ENCODE data around the gene ZNF445. TPM values are rescaled to one million over a fixed set of nuclear protein-coding genes. Genes with fewer than 3 reads are reported as not detected.
"Not testable (repeated sequence)": the region's sequence is repeated elsewhere in the genome, so short reads cannot be mapped to it uniquely, and the experiment has no call there.

The ZNF445 gene
- total RNA-seq, 1 donor from 2014 or later: 19.8 TPM

GRCh38 chr3:44402548-44402947 is 74.9 kb downstream of the ZNF445 start:
- no peak for ATAC-seq
- intact Hi-C loops (cut with DNase I): no loop called here

GRCh38 chr3:44400771-44401170 is 76.7 kb downstream of the ZNF445 start:
- ATAC-seq (no peak), DNase-seq (no peak)
- H3K27ac ChIP-seq: no peak overlapping the region
- H3K9me3 ChIP-seq: no peaks in the 10 kb centered on the region
- intact Hi-C loops (cut with DNase I): no loop called here
- no peaks in the 10 kb centered on the region for H3K27me3 ChIP-seq
- no peak for TF ChIP-seq CTCF (IDR thresholded peaks at IDR 0.05)
- H3K4me3 ChIP-seq: no peak overlapping the region
- no peaks in the 10 kb centered on the region for H3K4me1 ChIP-seq
- H3K36me3 ChIP-seq: peaks cover 24% of the 10 kb centered on the region

More at GRCh38 chr3:44402548-44402947, 74.9 kb downstream of the ZNF445 start:
- Histone ChIP-seq H3K4me3 (no peak overlapping the region), H3K36me3 (peaks cover 20% of the 10 kb centered on the region), H3K4me1 (no peaks in the 10 kb centered on the region), H3K27me3 (no peaks in the 10 kb centered on the region), H3K27ac (no peak overlapping the region), H3K9me3 (no peaks in the 10 kb centered on the region)
- no peak for TF ChIP-seq CTCF (IDR thresholded peaks at IDR 0.05)
- DNase-seq: no peak

GRCh38 chr3:44398853-44399252 is 78.6 kb downstream of the ZNF445 start:
- intact Hi-C loops (cut with DNase I): no loop called here
- no peak for ATAC-seq
- H3K27me3 ChIP-seq: no peaks in the 10 kb centered on the region

GRCh38 chr3:44398271-44398670 is 79.2 kb downstream of the ZNF445 start:
- H3K27me3 ChIP-seq; H3K27ac ChIP-seq; ATAC-seq; H3K4me1 ChIP-seq; H3K4me3 ChIP-seq; intact Hi-C loops (cut with DNase I); DNase-seq; H3K9me3 ChIP-seq: not testable (repeated sequence)
- peaks cover 30% of the 10 kb centered on the region for H3K36me3 ChIP-seq

More at GRCh38 chr3:44398853-44399252, 78.6 kb downstream of the ZNF445 start:
- Histone ChIP-seq H3K27ac (no peak overlapping the region), H3K36me3 (peaks cover 30% of the 10 kb centered on the region), H3K4me1 (no peaks in the 10 kb centered on the region), H3K4me3 (no peak overlapping the region), H3K9me3 (no peaks in the 10 kb centered on the region)
- DNase-seq: no peak
- TF ChIP-seq CTCF (IDR thresholded peaks at IDR 0.05): no peak

GRCh38 chr3:44396200-44397171 is 81.0 kb downstream of the ZNF445 start:
- no peak overlapping the region for H3K27ac ChIP-seq
- ATAC-seq: no peak
- intact Hi-C loops (cut with DNase I): no loop called here
- no peaks in the 10 kb centered on the region for H3K27me3 ChIP-seq
- peaks cover 23% of the 10 kb centered on the region for H3K36me3 ChIP-seq
- no peak for DNase-seq
- H3K4me3 ChIP-seq: no peak overlapping the region
- no peaks in the 10 kb centered on the region for H3K9me3 ChIP-seq
- TF ChIP-seq CTCF (IDR thresholded peaks at IDR 0.05): no peak
- no peaks in the 10 kb centered on the region for H3K4me1 ChIP-seq

- no peaks in the 10 kb centered on the region for H3K9me3 ChIP-seq
- ATAC-seq (no peak), DNase-seq (no peak)
- peaks cover 16% of the 10 kb centered on the region for H3K36me3 ChIP-seq
- no peak overlapping the region for H3K4me3 ChIP-seq
- no peaks in the 10 kb centered on the region for H3K4me1 ChIP-seq
- intact Hi-C loops (cut with DNase I): no loop called here
- no peak overlapping the region for H3K27ac ChIP-seq
- no peak for TF ChIP-seq CTCF (IDR thresholded peaks at IDR 0.05)
- no peaks in the 10 kb centered on the region for H3K27me3 ChIP-seq
Measured at GRCh38 chr3:44395714-44396113, 81.8 kb downstream of the ZNF445 start.

Measured in upper lobe of right lung (tissue), 1 donor.